LHCN-M2 (cell line): ENCODE measurements around the gene FBL. TPM values are rescaled to one million over a fixed set of nuclear protein-coding genes. Genes with fewer than 3 reads are reported as not detected.
A peak's percentile ranks its signal among the peaks of the same experiment; 100 is the strongest.
"Not testable (repeated sequence)": the region's sequence is repeated elsewhere in the genome, so short reads cannot be mapped to it uniquely, and the experiment has no call there.

ENCODE experiments used
- DNase-seq: peaks from one replicate; pipeline ENCODE4 v3.0.0-alpha.2; 2012; ENCODE audit warnings: low read depth
- polyA plus RNA-seq: library from polyadenylated mRNA; unstranded; fragments of >200 nt; gene quantifications from one replicate; pipeline ENCODE4 v1.2.1, GENCODE V29; 2012; ENCODE audit warnings: missing spikeins
- total RNA-seq: library from RNA; depleted of rRNA; stranded (reverse); fragments of >200 nt; gene quantifications from 2 replicates; pipeline ENCODE4 v1.2.3, GENCODE V29; 2014; rRNA removed

The FBL gene
- total RNA-seq: 68.2 and 80.9 TPM in 2 replicates
- 180 TPM for polyA plus RNA-seq

- DNase-seq: peak; percentile 87
These were observed at the start of gene FBL for GRCh38 chr19:39845933-39846677. TSS of gene FBL (minus strand) at chr19:39846379. CDS start at chr19:39846300, 79 bp downstream.

- not testable (repeated sequence) for DNase-seq
These were observed 48.9 kb upstream of the FBL start for GRCh38 chr19:39895096-39895495.

GRCh38 chr19:39894236-39894606 is 48.0 kb upstream of the FBL start:
- not testable (repeated sequence) for DNase-seq

- peak; percentile 10 for DNase-seq
These were observed 47.4 kb upstream of the FBL start for GRCh38 chr19:39893366-39894235.

- DNase-seq: not testable (repeated sequence)
These were observed 46.3 kb upstream of the FBL start for GRCh38 chr19:39892506-39892902.

GRCh38 chr19:39891660-39892505 is 45.7 kb upstream of the FBL start:
- DNase-seq: not testable (repeated sequence)

- no peak for DNase-seq
These were observed 44.8 kb upstream of the FBL start for GRCh38 chr19:39890755-39891551.

- not testable (repeated sequence) for DNase-seq
These were observed 43.9 kb upstream of the FBL start for GRCh38 chr19:39889872-39890754.

GRCh38 chr19:39887456-39887951 is 41.3 kb upstream of the FBL start:
- not testable (repeated sequence) for DNase-seq

- not testable (repeated sequence) for DNase-seq
These were observed 39.8 kb upstream of the FBL start for GRCh38 chr19:39885821-39886554.

GRCh38 chr19:39884721-39885120 is 38.5 kb upstream of the FBL start:
- not testable (repeated sequence) for DNase-seq

GRCh38 chr19:39882645-39883044 is 36.5 kb upstream of the FBL start:
- DNase-seq: not testable (repeated sequence)

- DNase-seq: peak; percentile 19
These were observed 35.4 kb upstream of the FBL start for GRCh38 chr19:39881495-39882110.

- not testable (repeated sequence) for DNase-seq
These were observed 34.1 kb upstream of the FBL start for GRCh38 chr19:39880241-39880640.

GRCh38 chr19:39879796-39880195 is 33.6 kb upstream of the FBL start:
- not testable (repeated sequence) for DNase-seq

GRCh38 chr19:39878866-39879265 is 32.7 kb upstream of the FBL start:
- not testable (repeated sequence) for DNase-seq

GRCh38 chr19:39878398-39878797 is 32.2 kb upstream of the FBL start:
- no peak for DNase-seq

GRCh38 chr19:39877982-39878381 is 31.8 kb upstream of the FBL start:
- DNase-seq: not testable (repeated sequence)
